Transverse colon (tissue), 4 donors: ENCODE results near the gene DAZAP1. TPM values are rescaled to one million over a fixed set of nuclear protein-coding genes. Genes with fewer than 3 reads are reported as not detected.
A peak's percentile ranks its signal among the peaks of the same experiment; 100 is the strongest.

ENCODE experiments used
- DNase-seq: peaks from one replicate; pipeline ENCODE4 v3.0.0-alpha.2; 2019
- H3K27ac ChIP-seq, 4 donors: fragments of 200-600 bp; sonication (generic); 2 replicates each; pipeline ENCODE4 v1.5.1; 2016 to 2018; ENCODE audit warnings: inconsistent platforms in 4 of 4
- H3K27me3 ChIP-seq: fragments of 200-600 bp; sonication (generic); 2 replicates; pipeline ENCODE4 v1.5.1; 2017; ENCODE audit warnings: inconsistent platforms
- H3K36me3 ChIP-seq, 4 donors: fragments of 200-600 bp; sonication (generic); 2 replicates each; pipeline ENCODE4 v1.5.1; 2017 to 2019; ENCODE audit warnings: inconsistent platforms in 4 of 4
- H3K4me1 ChIP-seq, 4 donors: fragments of 200-600 bp; sonication (generic); 2 replicates each; pipeline ENCODE4 v1.5.1; 2017 to 2020; ENCODE audit warnings: inconsistent platforms in 4 of 4
- H3K4me3 ChIP-seq, 4 donors: fragments of 200-600 bp; sonication (generic); 1 replicate in 1 of 4; 2 replicates in 3 of 4; pipeline versions ENCODE4 v1.5.1 to v1.6.1; 2017 to 2019; ENCODE audit warnings: inconsistent platforms in 4 of 4
- H3K9me3 ChIP-seq, 2 donors: fragments of 200-600 bp; sonication (generic); 2 replicates each; pipeline ENCODE4 v1.5.1; 2017 to 2019; ENCODE audit warnings: inconsistent platforms in 2 of 2
- CTCF ChIP-seq, 5 experiments: fragments of 200-600 bp in 3 of 5; fragments of 450-650 bp in 2 of 5; sonication (generic) in 3 of 5; IDR thresholded peaks; 1 replicate in 2 of 5; 2 replicates in 3 of 5; pipeline ENCODE4 v1.5.1; 2016 to 2017; ENCODE audit warnings: antibody characterized with exemption in 5 of 5, inconsistent platforms in 3 of 5, mild to moderate bottlenecking in 2 of 5, moderate library complexity in 1 of 5
- EP300 ChIP-seq: sonication (generic); formaldehyde crosslinking; IDR thresholded peaks from one replicate; pipeline ENCODE4 v1.6.1; 2017; ENCODE audit warnings: antibody characterized with exemption, low read depth
- POLR2A ChIP-seq: fragments of 450-650 bp; IDR thresholded peaks from one replicate; pipeline ENCODE4 v1.6.1; 2016; ENCODE audit warnings: antibody characterized with exemption, mild to moderate bottlenecking, moderate library complexity
- POLR2AphosphoS5 ChIP-seq, 3 donors: sonication (generic); formaldehyde crosslinking; IDR thresholded peaks; one replicate each; pipeline ENCODE4 v1.6.1; 2016; ENCODE audit warnings: antibody characterized with exemption in 3 of 3
- WGBS, 2 donors: methylation state at CpG; one replicate each; pipeline ENCODE4 v1.1.5; 2018; ENCODE audit warnings: low coverage in 1 of 2; 5-methylcytosine and 5-hydroxymethylcytosine counted together
- in situ Hi-C, 4 donors: fragments of 200-750 bp; cut with MboI; loops; one replicate each; pipeline versions ENCODE4 v1.15.0 to v1.15.1; 2017; ENCODE audit warnings: low sequenced_read_pairs in 3 of 4, low pct_ligation_motif_present in 1 of 4, low pct_unique_long_range_greater_than_20kb in 1 of 4
- intact Hi-C: fragments of 100-400 bp; cut with DNase I; formaldehyde crosslinking; loops from one replicate; pipeline ENCODE4 v1.15.1; 2023; ENCODE audit warnings: low total_unique reads
- total RNA-seq, 4 donors: library from RNA; depleted of rRNA; stranded (reverse); fragments of >200 nt; gene quantifications; one replicate each; pipeline ENCODE4 v1.1.0, GENCODE V29; 2016

The DAZAP1 gene
- total RNA-seq, 4 donors from 2014 or later: 36.3 to 77.2 (median 41.6) TPM

- TF ChIP-seq CTCF (IDR thresholded peaks at IDR 0.05) (no peak), EP300 (no peak), POLR2AphosphoS5 (IDR thresholded peaks at IDR 0.05) (no peak), POLR2A (no peak)
- Histone ChIP-seq H3K36me3 (no peaks in the 10 kb centered on the region), H3K9me3 (no peaks in the 10 kb centered on the region), H3K27me3 (peaks cover 49% of the 10 kb centered on the region), H3K4me1 (peaks cover 16 to 34% (median 25%) of the 10 kb centered on the region in 4 donors), H3K27ac (no peak overlapping the region), H3K4me3 (no peak overlapping the region)
- in situ Hi-C loops (loop anchor here in 2 of 4 donors (25.0 kb wide), 1 partner anchor 112 kb away; the partner anchor contains the start of genes EFNA2 (in 2 of the 2) and FAM174C (in 2 of the 2)), intact Hi-C loops (loop anchor here (10.0 kb wide), 1 partner anchor 115 kb away; the partner anchor contains the start of gene EFNA2)
- 93% methylated on average over 15 of the region's 15 CpGs; no CpG with 5 or more reads in 1 of the 2 donors for WGBS, 2 donors
- DNase-seq: no peak
Observed at GRCh38 chr19:1399745-1400144, 7.6 kb upstream of the DAZAP1 start.

GRCh38 chr19:1400281-1401137 lies 6.9 kb upstream of the DAZAP1 start:
- intact Hi-C loops (loop anchor here (10.0 kb wide), 1 partner anchor 116 kb away; the partner anchor contains the start of gene EFNA2), in situ Hi-C loops (no loop called here)
- peak overlapping the region; percentile 30 to 59 (median 44) for H3K4me3 ChIP-seq
- peaks cover 49% of the 10 kb centered on the region for H3K27me3 ChIP-seq
- H3K36me3 ChIP-seq: no peaks in the 10 kb centered on the region
- peaks cover 16 to 34% (median 25%) of the 10 kb centered on the region in 4 donors for H3K4me1 ChIP-seq
- peak overlapping the region in 1 of 4 donors; percentile 25 for H3K27ac ChIP-seq
- no peak for DNase-seq
- H3K9me3 ChIP-seq: no peaks in the 10 kb centered on the region
- 19 to 60% methylated on average over 1 to 31 of the region's 36 CpGs for WGBS, 2 donors
- no peak for TF ChIP-seq POLR2A
- TF ChIP-seq EP300: no peak
- no peak for TF ChIP-seq CTCF (IDR thresholded peaks at IDR 0.05)
- no peak for TF ChIP-seq POLR2AphosphoS5 (IDR thresholded peaks at IDR 0.05)

GRCh38 chr19:1401138-1401888 lies 6.1 kb upstream of the DAZAP1 start, which contains the start of gene GAMT:
GAMT (minus strand) TSS chr19:1401542; CDS start chr19:1401476, 66 bp downstream.
- TF ChIP-seq CTCF (IDR thresholded peaks at IDR 0.05) (peak in 4 of 5 experiments; percentile 12 to 46 (median 30)), POLR2AphosphoS5 (IDR thresholded peaks at IDR 0.05) (no peak), POLR2A (no peak)
- peaks cover 14 to 32% (median 23%) of the 10 kb centered on the region in 4 donors for H3K4me1 ChIP-seq
- H3K4me3 ChIP-seq: peak within 1 kb of the TSS; percentile 30 to 59 (median 44)
- peaks cover 49% of the 10 kb centered on the region for H3K27me3 ChIP-seq
- no peaks in the 10 kb centered on the region for H3K9me3 ChIP-seq
- H3K27ac ChIP-seq: peak within 1 kb of the TSS in 1 of 4 donors; percentile 25
- DNase-seq: peak; percentile 52
- in situ Hi-C loops: no loop called here
- H3K36me3 ChIP-seq: no peaks in the 10 kb centered on the region
- intact Hi-C loops: loop anchor here (10.0 kb wide), 1 partner anchor 117 kb away; the partner anchor contains the start of gene EFNA2
- WGBS, 2 donors: 0% methylated on average over 40 of the region's 87 CpGs; no CpG with 5 or more reads in 1 of the 2 donors

- no peaks in the 10 kb centered on the region for H3K36me3 ChIP-seq
- 47 to 66% methylated on average over 10 to 11 of the region's 11 CpGs for WGBS, 2 donors
- DNase-seq: no peak
- peaks cover 11 to 32% (median 25%) of the 10 kb centered on the region in 4 donors for H3K4me1 ChIP-seq
- peak overlapping the region in 2 of 4 donors; percentile 53 to 59 for H3K4me3 ChIP-seq
- H3K9me3 ChIP-seq: no peaks in the 10 kb centered on the region
- intact Hi-C loops: loop anchor here (10.0 kb wide), 1 partner anchor 117 kb away; the partner anchor contains the start of gene EFNA2
- H3K27me3 ChIP-seq: peaks cover 49% of the 10 kb centered on the region
- TF ChIP-seq EP300 (no peak), POLR2A (no peak), CTCF (IDR thresholded peaks at IDR 0.05) (no peak), POLR2AphosphoS5 (IDR thresholded peaks at IDR 0.05) (no peak)
- H3K27ac ChIP-seq: no peak overlapping the region
- in situ Hi-C loops: no loop called here
Observed at GRCh38 chr19:1401889-1402217, 5.5 kb upstream of the DAZAP1 start.
